B cell (primary cell): ENCODE measurements around the gene ABL1. TPM values are rescaled to one million over a fixed set of nuclear protein-coding genes. Genes with fewer than 3 reads are reported as not detected.

ENCODE experiments used
- ATAC-seq: fragments of 200-7000 bp; cut with Tn5 transposase; one replicate; pipeline ENCODE4 v1.10.0; 2021; ENCODE audit warnings: low read depth, mild to moderate bottlenecking, moderate number of reproducible peaks, moderate library complexity
- CTCF ChIA-PET: fragments of 350-600 bp; sonication (Branson Sonifier 250); formaldehyde crosslinking; loops from one replicate; lab custom pipeline; 2021; ENCODE audit warnings: antibody characterized with exemption, inconsistent platforms; lab: Charles Lee
- POLR2A ChIA-PET: fragments of 350-600 bp; sonication (Branson Sonifier 250); formaldehyde crosslinking; loops from one replicate; lab custom pipeline; 2021; ENCODE audit warnings: antibody characterized with exemption; lab: Charles Lee
- DNase-seq: peaks from one replicate; pipeline ENCODE4 v3.0.0; 2013
- H2AFZ ChIP-seq: 2 replicates; pipeline ENCODE4 v1.6.1; 2012; ENCODE audit warnings: mild to moderate bottlenecking, low read depth, low read length; ENCODE audit not compliant: insufficient read depth, poor library complexity, severe bottlenecking
- H3K27ac ChIP-seq, 2 donors: 1 replicate in 1 of 2; 2 replicates in 1 of 2; pipeline ENCODE4 v1.5.1; 2012 to 2013; ENCODE audit warnings: low read length in 2 of 2, mild to moderate bottlenecking in 2 of 2, moderate library complexity in 1 of 2
- H3K27me3 ChIP-seq, 4 experiments: fragments of 200-600 bp in 1 of 4; sonication (generic) in 1 of 4; replicated peaks in 1 of 4; 1 replicate in 2 of 4; 2 replicates in 2 of 4; pipeline versions ENCODE4 v1.6.1 to v1.7.0; 2013 to 2016; ENCODE audit warnings: low read length in 3 of 4, mild to moderate bottlenecking in 2 of 4, mixed read lengths in 1 of 4, moderate library complexity in 1 of 4; ENCODE audit not compliant: insufficient read depth in 4 of 4, control insufficient read depth in 3 of 4; ENCODE audit errors: control extremely low read depth in 1 of 4
- H3K36me3 ChIP-seq, 2 experiments: replicated peaks in 1 of 2; 1 replicate in 1 of 2; 2 replicates in 1 of 2; pipeline versions ENCODE4 v1.6.1 to v1.7.1; 2013; ENCODE audit warnings: low read length in 1 of 2; ENCODE audit not compliant: insufficient read depth in 2 of 2, control insufficient read depth in 1 of 2; ENCODE audit errors: control extremely low read depth in 1 of 2, extremely low read depth in 1 of 2
- H3K4me1 ChIP-seq, 2 donors: fragments of 200-600 bp in 1 of 2; sonication (generic) in 1 of 2; 1 replicate in 1 of 2; 2 replicates in 1 of 2; pipeline versions ENCODE4 v1.5.1 to v1.6.1; 2013 to 2017; ENCODE audit warnings: low read length in 2 of 2; ENCODE audit not compliant: control insufficient read depth in 2 of 2, insufficient read depth in 2 of 2
- H3K4me2 ChIP-seq: replicated peaks from 2 replicates; pipeline ENCODE3; 2012; ENCODE audit warnings: mild to moderate bottlenecking, low read depth, low read length; ENCODE audit not compliant: poor library complexity, severe bottlenecking
- H3K4me3 ChIP-seq, 5 experiments: fragments of 200-600 bp in 1 of 5; sonication (generic) in 1 of 5; 1 replicate in 3 of 5; 2 replicates in 2 of 5; pipeline versions ENCODE4 v1.5.1 to v1.7.0; 2011 to 2016; ENCODE audit warnings: low read length in 4 of 5, mild to moderate bottlenecking in 4 of 5, low read depth in 2 of 5, control low read depth in 1 of 5, moderate library complexity in 1 of 5; ENCODE audit not compliant: insufficient read depth in 1 of 5; ENCODE audit errors: control extremely low read depth in 1 of 5, extremely low read depth in 1 of 5
- H3K79me2 ChIP-seq: fragments of 200-600 bp; sonication (generic); one replicate; pipeline ENCODE4 v1.6.0; 2016; ENCODE audit warnings: low read length; ENCODE audit not compliant: control insufficient read depth, insufficient read depth
- H3K9ac ChIP-seq: fragments of 200-600 bp; sonication (generic); 2 replicates; pipeline ENCODE4 v1.6.1; 2017; ENCODE audit warnings: mild to moderate bottlenecking, low read length, moderate library complexity
- H3K9me3 ChIP-seq, 3 donors: one replicate each; pipeline versions ENCODE4 v1.6.1 to v1.7.1; 2013; ENCODE audit warnings: low read length in 2 of 3; ENCODE audit not compliant: control insufficient read depth in 2 of 3, insufficient read depth in 1 of 3; ENCODE audit errors: control extremely low read depth in 1 of 3
- H4K20me1 ChIP-seq: 2 replicates; pipeline ENCODE4 v1.6.0; 2012; ENCODE audit warnings: mild to moderate bottlenecking, low read length; ENCODE audit not compliant: insufficient read depth, control insufficient read depth, poor library complexity, severe bottlenecking
- H3K27ac Mint-ChIP-seq: one replicate; pipeline ENCODE4 v1.8.0; 2021; ENCODE audit warnings: mixed read lengths
- H3K27me3 Mint-ChIP-seq: one replicate; pipeline ENCODE4 v1.8.0; 2021; ENCODE audit warnings: mixed read lengths
- H3K4me1 Mint-ChIP-seq: one replicate; pipeline ENCODE4 v1.8.0; 2021; ENCODE audit warnings: mixed read lengths
- H3K4me3 Mint-ChIP-seq: one replicate; pipeline ENCODE4 v1.8.0; 2021; ENCODE audit warnings: mixed read lengths
- H3K9me3 Mint-ChIP-seq: one replicate; pipeline ENCODE4 v1.8.0; 2022; ENCODE audit warnings: mixed read lengths; ENCODE audit not compliant: insufficient read depth
- EZH2 ChIP-seq: IDR thresholded peaks from 2 replicates; pipeline ENCODE4 v1.6.1; 2012; ENCODE audit warnings: borderline replicate concordance, low read depth, mild to moderate bottlenecking, moderate library complexity, low read length; ENCODE audit not compliant: insufficient read depth, poor library complexity, severe bottlenecking
- WGBS: methylation state at CpG from one replicate; pipeline ENCODE4 v1.1.5; 2013; ENCODE audit warnings: missing lambda C conversion rate; ENCODE audit not compliant: insufficient coverage; 5-methylcytosine and 5-hydroxymethylcytosine counted together
- intact Hi-C: fragments of 100-400 bp; cut with micrococcal nuclease; formaldehyde crosslinking; loops from one replicate; pipeline ENCODE4 v1.10.0; 2022
- polyA plus RNA-seq: library from polyadenylated mRNA; depleted of rRNA; stranded (reverse); fragments of >200 nt; gene quantifications from 2 replicates; pipeline ENCODE4 v1.2.3, GENCODE V29; 2012
- total RNA-seq, 2 donors: library from RNA; stranded (reverse); fragments of 120-200 nt in 1 of 2; gene quantifications; 1 replicate in 1 of 2; 2 replicates in 1 of 2; pipeline versions ENCODE4 v1.2.3 to v1.2.4, GENCODE V29; 2013 to 2022
- TF ChIP-seq, protein P1 (sequence below): fragments of 200-600 bp; IDR thresholded peaks from one replicate; pipeline ENCODE4 v1.8.0; 2022; ENCODE audit warnings: antibody characterized with exemption, mild to moderate bottlenecking

The ABL1 gene
- total and polyA plus RNA-seq, 2 donors (not counting 1 experiment from before 2014, with no cell fraction given): 11.9 to 46.0 TPM

DNA sequence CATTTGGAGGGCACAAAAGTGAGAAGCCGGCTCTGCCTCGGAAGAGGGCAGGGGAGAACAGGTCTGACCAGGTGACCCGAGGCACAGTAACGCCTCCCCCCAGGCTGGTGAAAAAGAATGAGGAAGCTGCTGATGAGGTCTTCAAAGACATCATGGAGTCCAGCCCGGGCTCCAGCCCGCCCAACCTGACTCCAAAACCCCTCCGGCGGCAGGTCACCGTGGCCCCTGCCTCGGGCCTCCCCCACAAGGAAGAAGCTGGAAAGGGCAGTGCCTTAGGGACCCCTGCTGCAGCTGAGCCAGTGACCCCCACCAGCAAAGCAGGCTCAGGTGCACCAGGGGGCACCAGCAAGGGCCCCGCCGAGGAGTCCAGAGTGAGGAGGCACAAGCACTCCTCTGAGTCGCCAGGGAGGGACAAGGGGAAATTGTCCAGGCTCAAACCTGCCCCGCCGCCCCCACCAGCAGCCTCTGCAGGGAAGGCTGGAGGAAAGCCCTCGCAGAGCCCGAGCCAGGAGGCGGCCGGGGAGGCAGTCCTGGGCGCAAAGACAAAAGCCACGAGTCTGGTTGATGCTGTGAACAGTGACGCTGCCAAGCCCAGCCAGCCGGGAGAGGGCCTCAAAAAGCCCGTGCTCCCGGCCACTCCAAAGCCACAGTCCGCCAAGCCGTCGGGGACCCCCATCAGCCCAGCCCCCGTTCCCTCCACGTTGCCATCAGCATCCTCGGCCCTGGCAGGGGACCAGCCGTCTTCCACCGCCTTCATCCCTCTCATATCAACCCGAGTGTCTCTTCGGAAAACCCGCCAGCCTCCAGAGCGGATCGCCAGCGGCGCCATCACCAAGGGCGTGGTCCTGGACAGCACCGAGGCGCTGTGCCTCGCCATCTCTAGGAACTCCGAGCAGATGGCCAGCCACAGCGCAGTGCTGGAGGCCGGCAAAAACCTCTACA, 49.8 kb downstream of the ABL1 start:
- WGBS: 97% methylated on average over 47 of the region's 47 CpGs
- H3K36me3 ChIP-seq: peaks cover 0 to 61% of the 10 kb centered on the region in 2 experiments
- intact Hi-C loops: no loop called here
- TF ChIP-seq, protein P1, sequence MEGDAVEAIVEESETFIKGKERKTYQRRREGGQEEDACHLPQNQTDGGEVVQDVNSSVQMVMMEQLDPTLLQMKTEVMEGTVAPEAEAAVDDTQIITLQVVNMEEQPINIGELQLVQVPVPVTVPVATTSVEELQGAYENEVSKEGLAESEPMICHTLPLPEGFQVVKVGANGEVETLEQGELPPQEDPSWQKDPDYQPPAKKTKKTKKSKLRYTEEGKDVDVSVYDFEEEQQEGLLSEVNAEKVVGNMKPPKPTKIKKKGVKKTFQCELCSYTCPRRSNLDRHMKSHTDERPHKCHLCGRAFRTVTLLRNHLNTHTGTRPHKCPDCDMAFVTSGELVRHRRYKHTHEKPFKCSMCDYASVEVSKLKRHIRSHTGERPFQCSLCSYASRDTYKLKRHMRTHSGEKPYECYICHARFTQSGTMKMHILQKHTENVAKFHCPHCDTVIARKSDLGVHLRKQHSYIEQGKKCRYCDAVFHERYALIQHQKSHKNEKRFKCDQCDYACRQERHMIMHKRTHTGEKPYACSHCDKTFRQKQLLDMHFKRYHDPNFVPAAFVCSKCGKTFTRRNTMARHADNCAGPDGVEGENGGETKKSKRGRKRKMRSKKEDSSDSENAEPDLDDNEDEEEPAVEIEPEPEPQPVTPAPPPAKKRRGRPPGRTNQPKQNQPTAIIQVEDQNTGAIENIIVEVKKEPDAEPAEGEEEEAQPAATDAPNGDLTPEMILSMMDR: no peak
- TF ChIP-seq EZH2: no peak
- H3K9ac ChIP-seq: no peak overlapping the region
- Mint-ChIP-seq H3K27me3 (no peaks in the 10 kb centered on the region), H3K4me1 (no peaks in the 10 kb centered on the region), H3K9me3 (no peaks in the 10 kb centered on the region), H3K27ac (no peak overlapping the region), H3K4me3 (no peak overlapping the region)
- H3K4me1 ChIP-seq: no peaks in the 10 kb centered on the region
- H3K27me3 ChIP-seq: no peaks in the 10 kb centered on the region
- no peak overlapping the region for H3K4me3 ChIP-seq
- ATAC-seq (no peak), DNase-seq (no peak)
- POLR2A ChIA-PET: no interaction called here
- H3K9me3 ChIP-seq: no peaks in the 10 kb centered on the region
- CTCF ChIA-PET: no interaction called here
- no peaks in the 10 kb centered on the region for H4K20me1 ChIP-seq
- H3K4me2 ChIP-seq: no peak overlapping the region
- no peaks in the 10 kb centered on the region for H3K79me2 ChIP-seq
- no peak overlapping the region for H3K27ac ChIP-seq
- H2AFZ ChIP-seq: no peak overlapping the region
